NCI-H226 (cell line): ENCODE data around the gene SH3PXD2A.
"Not testable (repeated sequence)": the region's sequence is repeated elsewhere in the genome, so short reads cannot be mapped to it uniquely, and the experiment has no call there.

ENCODE experiments used
- DNase-seq: peaks from one replicate; pipeline ENCODE4 v3.0.0-alpha.2; 2015

Gene SH3PXD2A

DNA sequence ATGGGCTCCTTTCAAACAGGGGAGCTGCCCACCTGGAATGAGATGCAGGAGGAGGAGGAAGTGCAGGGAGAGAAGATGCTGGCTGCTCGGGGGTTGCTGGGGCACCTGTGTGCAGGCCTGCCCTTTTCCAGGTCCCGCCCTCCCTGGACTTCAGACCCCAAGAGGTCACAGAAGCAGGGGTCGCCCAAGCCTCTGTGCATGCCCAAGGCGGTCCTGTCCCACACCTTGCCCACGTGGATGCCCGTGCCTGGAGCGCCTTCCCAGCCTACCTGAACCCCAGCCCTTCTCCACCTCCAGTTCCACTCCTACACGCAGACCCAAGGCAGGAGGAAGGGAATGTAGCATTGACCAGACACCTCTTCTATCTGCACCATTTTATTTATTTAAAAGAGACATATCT is 71.3 kb downstream of the SH3PXD2A start:
- DNase-seq: no peak

DNA sequence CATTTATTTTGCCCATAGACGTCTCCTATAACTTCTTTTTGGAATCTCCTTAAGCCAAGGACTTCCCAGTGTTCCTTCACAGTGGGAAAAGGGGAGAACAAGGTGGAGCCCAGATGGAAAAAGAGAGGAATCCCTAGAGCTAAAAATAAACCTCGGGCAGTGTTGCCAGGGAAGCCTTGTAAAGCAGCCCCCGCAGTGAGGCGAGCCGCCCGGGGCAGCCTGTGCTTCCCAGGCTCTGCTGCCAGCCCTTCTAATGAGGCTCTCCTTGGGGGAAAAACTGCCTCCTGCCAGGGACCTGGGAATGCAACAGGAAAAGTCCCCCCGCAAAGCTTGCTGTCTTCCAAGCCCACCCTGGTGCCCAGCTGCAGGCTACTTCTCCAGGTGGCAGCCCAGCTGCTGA is 71.7 kb downstream of the SH3PXD2A start:
- no peak for DNase-seq

DNA sequence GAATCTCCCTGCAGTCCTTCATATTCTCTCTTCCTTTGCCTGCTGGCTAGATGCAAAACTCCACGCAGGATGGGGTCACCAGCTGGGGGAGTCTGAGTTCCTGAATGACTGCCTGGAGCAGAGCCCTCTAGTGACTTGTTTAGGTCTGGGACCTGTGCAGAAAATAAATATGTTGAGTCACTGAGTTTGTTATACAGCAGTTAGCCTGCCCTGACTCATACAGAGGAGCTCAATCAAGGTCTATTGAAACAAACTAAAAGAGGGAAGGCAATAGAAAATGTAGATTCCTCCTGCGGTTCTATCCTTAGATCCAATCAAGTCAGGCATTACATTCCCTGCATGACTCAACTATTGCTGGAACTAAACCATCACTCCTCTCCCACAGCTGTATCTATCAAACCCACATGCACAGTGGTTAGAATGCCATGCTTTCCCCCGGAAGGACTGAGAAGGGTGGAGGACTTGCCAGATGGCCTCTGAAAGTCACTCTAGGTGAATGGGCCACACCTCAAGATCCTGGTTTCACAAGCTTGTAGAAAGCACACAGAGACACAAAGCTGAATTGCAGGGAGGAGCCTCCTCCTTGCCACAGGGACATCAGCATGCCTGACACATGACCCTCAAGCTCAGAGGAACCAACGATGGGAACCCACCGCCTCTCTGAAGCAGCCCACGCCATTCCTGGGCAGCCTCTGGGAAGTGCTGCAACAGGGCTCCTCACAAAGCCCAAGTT is 73.9 kb downstream of the SH3PXD2A start:
- peak; percentile 57 for DNase-seq

DNA sequence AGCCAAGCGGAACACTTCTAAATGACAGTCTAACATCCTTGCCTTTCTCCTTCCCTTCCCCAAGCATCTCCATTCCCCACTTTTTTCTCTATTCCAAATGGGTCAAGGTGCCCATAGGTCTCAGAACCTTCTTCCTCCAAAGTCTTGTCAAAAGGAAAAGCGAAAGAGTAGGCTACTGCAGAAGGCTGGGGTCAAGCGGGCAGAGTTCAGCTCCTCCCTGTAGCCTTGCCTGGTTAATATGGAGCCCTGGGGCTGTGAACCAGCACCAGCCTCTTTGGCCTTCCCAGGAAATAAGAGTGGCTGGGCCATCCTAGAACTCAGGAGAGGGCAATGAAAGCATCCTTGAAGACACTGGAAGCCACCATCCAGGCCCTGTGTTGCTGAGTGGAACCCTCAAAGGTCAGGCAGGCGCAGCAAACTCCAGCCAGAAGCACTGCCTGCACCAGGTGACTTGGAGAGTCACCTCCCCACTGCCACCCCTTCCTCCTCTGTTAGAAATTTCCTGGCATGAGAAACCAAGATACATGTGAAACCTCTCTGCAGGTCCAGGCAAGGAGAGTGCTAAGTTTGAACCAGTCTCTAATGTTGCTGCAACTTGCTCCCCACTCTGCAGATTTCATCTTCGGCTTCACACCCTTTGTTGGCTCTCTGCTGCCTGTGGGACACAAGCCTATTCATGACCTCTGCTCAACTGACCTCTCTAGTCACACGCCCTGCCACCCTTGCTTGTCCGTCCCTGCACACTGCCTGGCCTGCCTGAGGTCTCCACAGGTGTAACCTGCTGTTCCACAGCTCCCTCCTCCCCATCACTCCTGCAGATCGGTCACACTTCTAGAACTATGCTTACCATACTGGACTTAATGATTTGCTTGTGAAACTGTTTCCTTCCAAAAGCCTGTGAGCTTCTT is 74.9 kb downstream of the SH3PXD2A start:
- no peak for DNase-seq

DNA sequence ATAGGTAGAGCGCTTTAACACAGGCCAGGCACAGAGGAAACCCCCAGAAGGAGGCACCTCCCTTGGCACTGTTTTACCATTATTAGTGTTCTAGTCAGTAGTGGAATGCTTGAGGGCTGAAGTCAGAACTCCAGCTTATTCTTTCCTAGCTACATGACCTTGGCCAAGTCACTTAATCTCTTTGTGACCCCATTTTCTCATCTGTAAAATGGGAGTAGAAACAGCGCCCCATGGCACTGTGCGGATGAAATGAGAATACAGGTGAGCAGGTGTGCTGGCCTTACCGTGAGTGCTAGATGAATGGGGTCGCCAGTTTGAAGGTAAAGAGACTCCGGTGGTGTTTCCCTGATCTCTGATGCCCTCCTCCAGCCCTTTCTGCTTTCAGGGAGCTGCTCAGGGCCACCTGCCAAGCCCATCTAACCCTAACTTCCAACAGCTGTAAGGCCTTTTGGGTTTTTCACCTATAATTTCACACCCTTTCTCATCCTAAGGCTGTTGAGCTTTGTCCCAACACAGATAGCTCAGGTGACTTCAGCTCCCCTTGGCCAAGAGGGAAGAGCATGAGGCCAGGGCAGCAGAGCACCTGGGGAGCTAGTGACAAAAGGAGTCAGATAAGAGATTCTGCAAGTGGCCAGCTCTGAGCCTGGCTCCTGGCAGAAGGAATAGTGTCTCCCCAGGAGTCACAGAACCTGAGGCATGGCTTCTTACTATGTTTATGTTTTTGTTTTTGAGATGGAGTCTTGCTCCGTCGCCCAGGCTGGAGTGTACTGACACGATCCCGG is 76.8 kb downstream of the SH3PXD2A start:
- no peak for DNase-seq

DNA sequence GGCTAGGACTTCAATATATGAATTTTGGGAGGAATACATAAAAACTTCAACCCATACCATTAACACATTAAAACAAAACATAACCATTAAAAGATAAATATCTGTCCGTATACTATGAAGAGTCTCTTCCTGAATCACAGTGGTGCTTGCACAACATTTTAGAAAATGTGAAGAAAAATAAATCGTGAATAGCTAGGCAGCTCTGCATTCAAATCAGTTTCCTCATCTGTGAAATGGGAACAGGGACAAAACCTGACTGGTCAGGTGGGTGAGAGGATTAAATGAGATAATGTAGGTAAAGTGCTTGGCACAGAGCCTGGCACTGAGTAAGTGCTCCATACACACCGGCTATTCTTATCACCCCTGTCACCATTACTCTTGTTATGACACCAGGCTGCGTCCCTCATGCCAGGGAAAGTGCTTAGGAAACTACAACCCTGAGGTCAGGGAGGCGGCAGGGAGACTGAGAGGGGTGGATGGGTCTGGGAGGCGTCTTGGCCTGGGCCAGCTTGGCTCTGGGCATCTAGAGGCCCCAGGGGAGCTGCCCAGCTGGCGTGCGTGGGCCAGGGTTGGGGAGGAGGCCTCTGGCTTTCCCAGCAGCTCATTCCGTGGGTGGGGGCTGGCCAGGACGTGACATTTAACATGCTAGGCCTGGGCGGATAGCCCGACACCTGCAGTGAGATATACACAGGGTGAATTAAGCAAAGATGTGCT is 78.3 kb downstream of the SH3PXD2A start:
- no peak for DNase-seq

DNA sequence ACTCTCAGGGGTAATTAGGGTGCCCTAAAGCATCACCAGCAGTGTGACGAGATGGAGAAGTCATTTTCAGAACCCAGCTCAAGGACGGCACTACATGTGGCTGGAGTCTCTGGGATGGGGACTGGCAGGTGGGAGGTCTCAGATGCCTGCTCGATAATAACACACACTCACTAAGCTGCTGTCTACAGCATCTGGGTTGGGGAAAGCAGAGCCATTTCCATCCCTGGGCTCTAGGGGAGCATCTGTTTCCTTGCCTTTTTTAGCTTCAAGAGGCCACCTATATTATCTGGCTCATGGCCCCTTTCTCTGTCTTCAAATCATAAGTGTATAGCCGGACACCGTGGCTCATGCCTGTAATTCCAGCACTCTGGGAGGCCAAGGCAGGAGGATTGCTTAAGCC is 79.6 kb downstream of the SH3PXD2A start:
- DNase-seq: no peak

DNA sequence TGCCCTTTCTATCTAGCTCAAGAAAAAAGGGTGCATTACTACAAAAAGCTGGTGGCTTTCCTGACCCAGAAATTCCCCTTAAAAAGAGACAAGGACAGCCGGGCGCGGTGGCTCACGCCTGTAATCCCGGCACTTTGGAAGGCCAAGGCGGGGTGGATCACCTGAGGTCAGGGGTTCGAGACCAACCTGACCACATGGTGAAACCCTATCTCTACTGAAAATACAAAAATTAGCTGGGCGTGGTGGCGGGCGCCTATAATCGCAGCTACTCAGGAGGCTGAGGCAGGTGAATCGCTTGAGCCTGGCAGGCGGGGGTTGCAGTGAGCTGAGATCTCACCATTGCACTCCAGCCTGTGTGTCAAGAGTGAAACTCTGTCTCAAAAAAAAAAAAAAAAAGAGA is 82.5 kb downstream of the SH3PXD2A start:
- not testable (repeated sequence) for DNase-seq

DNA sequence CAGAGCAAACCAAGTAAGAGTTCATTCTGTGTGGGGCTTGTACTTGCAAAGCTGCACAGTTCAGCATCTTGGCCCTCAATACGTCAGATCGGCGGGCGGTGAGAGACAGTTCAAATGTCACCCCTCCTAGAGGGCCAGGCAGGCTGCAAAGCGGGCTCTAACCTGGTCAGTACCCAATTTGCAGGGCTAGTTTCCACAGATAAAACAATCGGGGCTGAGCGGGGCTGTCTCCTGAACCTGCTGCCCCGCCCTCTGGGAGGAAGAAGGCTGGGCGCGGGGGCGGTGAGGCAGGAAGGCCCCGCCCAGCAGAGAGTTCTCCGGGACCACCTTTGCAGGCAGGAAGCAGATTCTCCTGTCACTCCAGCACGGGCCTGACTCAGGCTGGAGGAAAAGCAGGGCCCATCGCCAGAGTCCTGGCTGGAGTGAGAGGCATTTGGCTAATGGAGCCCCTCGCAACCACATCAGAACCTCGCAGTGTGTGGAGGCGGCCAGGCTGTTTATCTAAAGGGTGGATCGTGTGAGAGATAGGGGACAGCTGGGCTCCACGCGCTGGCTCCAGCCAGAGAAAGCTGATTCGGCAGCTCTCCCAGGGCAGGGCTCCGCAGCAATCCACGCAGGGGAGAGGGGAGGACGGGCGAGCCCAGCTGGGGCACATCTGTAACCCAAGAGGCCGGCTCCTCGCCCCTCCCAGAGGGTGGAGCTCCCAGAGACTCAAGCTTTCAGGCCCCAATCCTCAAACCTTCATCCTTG is 83.1 kb downstream of the SH3PXD2A start:
- DNase-seq: peak; percentile 85

DNA sequence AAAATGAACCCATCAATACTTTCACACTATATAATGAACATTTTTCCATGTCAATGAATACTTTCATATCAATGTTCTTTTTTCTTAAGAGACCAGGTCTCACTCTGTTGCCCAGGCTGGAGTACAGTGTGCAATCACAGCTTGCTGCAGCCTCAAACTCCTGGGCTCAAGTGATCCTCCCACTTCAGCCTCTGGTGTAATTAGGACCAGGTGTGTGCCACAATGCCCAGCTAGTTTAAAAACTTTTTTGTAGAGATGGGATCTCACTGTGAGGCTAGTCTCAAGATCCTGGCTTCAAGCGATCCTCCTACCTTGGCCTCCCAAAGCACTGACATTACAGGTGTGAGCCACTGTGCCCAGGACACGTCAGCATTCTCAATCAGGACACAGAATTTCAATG is 85.2 kb downstream of the SH3PXD2A start:
- DNase-seq: no peak

DNA sequence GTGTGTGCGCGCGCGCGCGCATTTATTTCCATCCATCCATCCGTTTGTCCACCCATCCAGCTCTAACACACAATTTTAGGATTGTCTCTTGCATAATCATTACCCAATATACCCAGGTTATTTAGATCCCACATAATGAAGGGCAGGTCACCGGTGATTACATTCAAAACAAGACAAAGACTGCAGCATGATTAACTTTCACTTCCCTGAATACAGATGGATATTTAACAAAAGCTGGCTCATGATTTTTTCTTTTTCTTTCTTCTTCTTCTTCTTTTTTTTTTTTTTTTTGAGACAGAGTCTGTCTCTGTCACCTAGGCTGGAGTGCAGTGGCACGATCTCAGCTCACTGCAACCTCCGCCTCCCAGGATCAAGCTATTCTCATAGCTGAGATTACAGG is 86.2 kb downstream of the SH3PXD2A start:
- DNase-seq: no peak

DNA sequence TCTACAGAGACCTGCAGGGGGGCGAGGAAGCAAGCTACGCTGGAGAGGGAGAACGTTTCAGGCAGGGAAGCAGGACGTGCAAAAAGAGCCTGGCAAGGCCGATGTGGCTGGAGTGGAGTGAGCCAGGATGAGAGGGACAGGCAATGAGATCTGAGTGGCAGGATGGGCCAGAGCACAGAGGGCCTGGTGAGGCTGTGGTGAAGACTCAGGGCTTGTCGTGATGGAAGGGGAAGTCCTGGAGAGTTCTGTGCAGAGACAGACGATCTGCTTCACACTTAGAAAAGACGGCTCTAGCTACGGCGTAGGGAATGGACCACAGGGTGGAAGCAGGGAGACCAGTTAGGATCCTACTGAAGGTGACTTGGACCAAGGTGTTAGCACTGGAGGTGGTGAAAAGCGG is 87.0 kb downstream of the SH3PXD2A start:
- DNase-seq: no peak

DNA sequence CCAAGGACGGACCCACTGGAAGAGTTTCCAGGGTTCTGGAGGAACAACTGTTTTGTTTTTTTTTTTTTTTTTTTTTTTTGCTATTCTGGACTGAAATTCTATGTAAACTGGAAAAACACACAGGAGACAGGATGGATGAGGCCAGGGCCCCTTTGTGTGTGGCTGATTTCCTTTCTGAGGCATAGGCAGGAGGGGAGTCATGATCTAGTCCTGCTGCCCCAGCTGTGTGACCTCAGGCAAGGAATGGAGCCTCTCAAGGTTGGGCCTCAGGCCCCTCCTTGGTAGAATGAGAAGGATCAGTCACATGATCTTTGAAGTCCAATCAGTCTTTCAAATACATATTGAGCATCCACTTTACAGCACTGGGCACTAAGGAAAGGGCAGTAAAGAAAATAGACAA is 87.6 kb downstream of the SH3PXD2A start:
- no peak for DNase-seq

DNA sequence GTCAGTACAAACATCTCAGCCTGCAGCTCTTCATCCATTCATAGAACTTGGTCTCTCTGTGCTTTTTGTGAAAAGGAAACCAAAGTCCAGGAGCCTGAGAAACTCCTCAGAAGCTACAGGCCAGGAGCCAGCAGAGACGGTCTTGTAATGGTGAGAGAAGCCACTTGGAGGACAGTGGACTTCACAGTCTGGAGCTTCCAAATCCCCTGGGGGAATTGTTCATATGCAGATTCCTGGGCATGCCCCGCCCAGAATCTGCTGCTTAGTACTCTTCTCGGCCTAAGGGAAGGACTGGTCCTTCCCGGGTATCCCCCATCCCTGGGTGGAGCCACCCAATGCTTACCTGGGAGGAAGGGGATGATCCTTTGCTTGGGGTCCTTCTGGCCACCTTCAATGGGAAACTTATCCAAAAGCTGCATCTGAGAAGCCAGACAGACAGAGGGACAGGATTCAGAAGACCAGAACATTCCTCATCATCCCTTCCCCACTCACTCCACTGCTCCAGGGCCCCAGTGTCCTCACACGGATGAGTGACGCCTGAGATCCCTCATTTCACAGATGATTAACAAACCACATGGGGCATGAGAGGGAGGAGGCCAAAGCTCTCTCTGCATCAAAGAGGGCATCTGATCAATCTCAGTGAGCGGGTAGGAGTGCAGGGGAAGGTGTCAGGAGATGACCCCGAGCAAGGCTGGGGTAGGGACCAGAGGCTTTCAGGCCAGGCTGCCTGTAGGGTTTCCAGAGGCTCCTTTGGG is 88.4 kb downstream of the SH3PXD2A start:
- DNase-seq: no peak

DNA sequence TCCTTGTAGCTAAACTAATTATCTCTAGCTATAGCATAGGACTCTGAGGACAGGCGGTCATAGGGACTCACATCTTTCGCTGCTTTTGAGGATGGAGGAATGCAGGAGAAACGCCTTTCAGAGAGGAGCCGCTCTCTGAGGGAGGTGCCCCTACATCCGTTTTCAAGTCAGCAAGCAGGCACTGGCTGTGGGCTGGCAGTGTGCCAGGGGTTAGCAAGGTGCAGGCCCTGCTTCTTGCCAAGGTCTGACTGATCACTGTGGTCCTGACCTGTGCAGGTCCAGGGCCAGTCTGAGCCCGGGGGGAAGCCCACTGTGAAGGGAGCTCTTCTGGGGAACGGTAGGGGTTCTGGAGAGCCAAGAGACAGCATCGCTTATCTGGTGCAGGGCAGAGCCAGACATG is 89.4 kb downstream of the SH3PXD2A start:
- DNase-seq: peak; percentile 48

DNA sequence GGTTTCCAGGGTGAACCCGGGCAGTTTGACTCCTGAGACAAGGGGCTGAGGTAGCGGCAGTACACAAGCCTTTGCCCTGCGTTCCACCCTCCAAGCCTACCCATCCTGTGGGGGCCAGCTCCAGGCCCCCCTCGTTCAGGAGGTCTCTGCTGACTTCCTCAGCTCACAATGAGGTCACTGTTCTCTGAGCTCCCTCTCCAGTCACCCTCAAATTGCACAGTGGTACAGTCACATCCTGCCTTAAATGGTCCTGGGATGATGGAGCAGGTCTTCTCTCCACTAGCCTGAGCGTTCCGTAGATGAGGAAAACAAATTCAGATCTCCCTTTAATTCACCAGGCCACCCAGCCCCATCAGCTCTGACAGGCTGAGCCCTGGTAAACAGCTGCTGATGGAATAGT is 90.2 kb downstream of the SH3PXD2A start:
- DNase-seq: peak; percentile 36

DNA sequence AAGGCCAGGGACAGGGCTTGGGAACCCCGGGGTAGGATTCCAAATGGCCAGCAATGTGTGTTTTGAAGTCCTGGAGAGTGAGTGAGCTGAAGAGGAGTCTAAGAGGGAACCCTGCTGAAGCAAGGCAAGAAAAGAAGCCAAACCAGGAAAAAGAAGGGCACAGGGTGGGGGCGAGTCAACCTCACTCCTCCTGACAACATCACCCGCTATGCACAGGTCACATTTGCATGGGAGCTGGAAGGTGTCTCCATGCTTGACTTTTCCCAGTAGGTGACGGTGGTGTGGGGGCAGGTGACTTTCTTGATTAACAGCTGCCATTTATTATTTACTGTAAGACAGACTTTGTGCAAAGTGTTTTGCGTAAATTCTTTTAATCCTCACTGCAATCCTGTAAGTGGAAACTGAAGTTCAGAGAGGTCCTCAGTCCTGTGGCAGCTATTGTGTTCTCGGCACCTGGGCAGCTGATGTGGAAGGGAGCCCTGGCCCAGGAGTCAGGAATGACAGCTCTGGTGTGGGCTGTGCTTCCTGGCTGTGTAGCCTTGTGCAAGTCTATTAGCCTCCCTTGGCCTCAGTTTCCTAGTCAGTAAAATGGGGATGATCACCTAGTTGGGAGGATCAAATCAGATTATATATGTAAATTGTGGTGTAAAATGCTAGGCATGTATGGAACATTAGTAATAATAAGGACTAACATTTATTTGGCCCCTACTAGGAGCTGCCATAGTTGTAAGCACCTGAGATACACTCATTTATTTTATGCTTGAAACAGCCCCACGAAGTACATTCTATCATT is 90.9 kb downstream of the SH3PXD2A start:
- no peak for DNase-seq

DNA sequence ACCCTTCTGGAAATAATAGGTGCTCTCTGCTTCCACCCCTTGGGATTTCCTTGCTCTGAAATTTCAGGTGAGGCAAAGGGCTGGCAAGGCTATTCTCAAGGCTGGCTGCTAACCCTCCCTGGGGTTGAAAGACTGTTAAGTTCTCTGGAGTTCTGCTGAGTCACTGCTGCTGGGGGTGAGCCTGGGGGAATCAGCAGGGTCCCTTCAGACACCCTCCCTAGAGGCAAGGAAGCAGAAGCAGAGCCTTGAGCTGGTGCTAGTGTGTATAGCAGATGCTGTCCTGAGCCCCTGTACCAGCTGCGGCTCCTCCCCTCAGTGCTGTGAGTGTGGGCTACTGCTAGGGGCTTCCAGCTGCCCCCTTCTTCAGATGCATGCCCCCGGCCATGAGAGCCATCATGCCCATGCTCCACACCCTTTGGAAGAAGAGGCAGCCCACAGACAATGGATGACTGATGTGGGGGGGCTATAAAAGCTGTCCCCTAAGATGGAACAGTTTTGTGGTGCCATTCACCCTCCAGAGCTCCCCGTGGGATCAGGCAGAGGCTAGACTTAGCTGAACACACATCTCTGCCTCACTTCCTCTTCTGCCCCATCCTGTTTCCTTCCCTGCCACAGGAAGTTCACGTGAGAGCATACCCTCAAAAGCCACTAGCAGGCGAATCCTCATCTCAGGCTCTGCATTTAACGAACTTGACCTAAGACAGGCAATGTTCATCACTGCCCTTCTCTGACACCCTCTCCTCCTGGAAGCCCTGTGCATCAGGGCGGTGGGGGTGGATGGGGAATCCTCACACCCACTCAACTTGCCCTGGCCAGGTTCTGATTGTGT is 91.8 kb downstream of the SH3PXD2A start:
- no peak for DNase-seq

DNA sequence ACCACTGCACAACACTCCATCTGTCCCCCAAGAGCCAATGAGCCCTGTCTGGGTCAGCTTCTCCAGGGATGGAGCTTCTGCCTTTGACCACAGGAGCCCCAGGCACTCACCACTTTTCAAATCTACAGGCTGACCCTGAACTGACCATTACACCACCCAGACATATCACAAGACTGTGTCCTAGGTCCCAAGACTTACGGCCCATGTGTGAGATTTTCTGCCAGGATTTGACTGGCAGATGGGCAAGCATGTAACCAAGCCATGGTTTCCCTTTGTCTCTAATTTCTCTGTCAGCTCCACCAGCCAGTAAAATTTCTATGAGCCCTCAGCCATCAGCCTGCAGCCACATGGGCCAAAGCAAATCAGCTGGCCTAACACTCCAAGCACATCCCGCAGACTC is 92.5 kb downstream of the SH3PXD2A start:
- DNase-seq: no peak

DNA sequence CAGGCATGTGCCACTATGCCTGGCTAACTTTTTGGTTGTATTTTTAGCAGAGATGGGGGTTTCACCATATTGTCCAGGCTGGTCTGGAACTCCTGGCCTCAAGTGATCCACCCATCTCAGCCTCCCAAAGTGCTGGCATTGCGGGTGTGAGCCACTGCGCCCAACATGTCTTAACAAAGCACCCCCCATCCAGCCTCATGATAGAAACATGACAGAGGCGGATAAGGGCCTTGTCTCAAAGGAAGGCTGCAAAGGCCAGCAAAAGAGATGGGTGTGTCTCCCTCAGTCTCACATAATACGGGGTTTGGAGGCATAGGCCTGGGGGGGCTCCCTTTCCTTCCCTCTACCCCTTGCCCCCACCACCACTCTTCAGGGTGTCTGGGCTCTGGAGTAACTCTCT is 93.2 kb downstream of the SH3PXD2A start:
- no peak for DNase-seq
